Activated CD4-positive, alpha-beta T cell treated with anti-CD3 and anti-CD28 coated beads, Interleukin-2, amount 10 ng/mL, durations not matched to agents 7 days and 5 days (primary cell): ENCODE data around the gene ECE1. TPM values are rescaled to one million over a fixed set of nuclear protein-coding genes. Genes with fewer than 3 reads are reported as not detected.
"Not testable (repeated sequence)": the region's sequence is repeated elsewhere in the genome, so short reads cannot be mapped to it uniquely, and the experiment has no call there.

Experiments used
- CTCF ChIA-PET: fragments of 350-600 bp; sonication (Branson Sonifier 250); formaldehyde crosslinking; loops from one replicate; lab custom pipeline; 2021; ENCODE audit warnings: antibody characterized with exemption; lab: Charles Lee
- POLR2A ChIA-PET: fragments of 350-600 bp; sonication (Branson Sonifier 250); formaldehyde crosslinking; loops from one replicate; lab custom pipeline; 2021; ENCODE audit warnings: antibody characterized with exemption; lab: Charles Lee
- DNase-seq: peaks from one replicate; pipeline ENCODE4 v3.0.0-alpha.2; 2020
- H3K27ac Mint-ChIP-seq: one replicate; pipeline ENCODE4 v1.8.0; 2021; ENCODE audit warnings: mild to moderate bottlenecking, moderate library complexity, mixed read lengths
- H3K27me3 Mint-ChIP-seq: one replicate; pipeline ENCODE4 v1.8.0; 2021; ENCODE audit warnings: mixed read lengths
- H3K36me3 Mint-ChIP-seq: one replicate; pipeline ENCODE4 v1.8.0; 2021; ENCODE audit warnings: low read depth, mixed read lengths
- H3K4me1 Mint-ChIP-seq: one replicate; pipeline ENCODE4 v1.8.0; 2021; ENCODE audit warnings: mixed read lengths
- H3K4me3 Mint-ChIP-seq: one replicate; pipeline ENCODE4 v1.8.0; 2021; ENCODE audit warnings: mild to moderate bottlenecking, moderate library complexity, mixed read lengths
- H3K9me3 Mint-ChIP-seq: one replicate; pipeline ENCODE4 v1.8.0; 2021; ENCODE audit warnings: mixed read lengths
- total RNA-seq, 2 experiments: library from RNA; stranded (reverse); gene quantifications; one replicate each; pipeline ENCODE4 v1.2.3, GENCODE V29; 2021

ECE1 gene
- total RNA-seq, 2 experiments from 2014 or later: 101 to 107 TPM

DNA sequence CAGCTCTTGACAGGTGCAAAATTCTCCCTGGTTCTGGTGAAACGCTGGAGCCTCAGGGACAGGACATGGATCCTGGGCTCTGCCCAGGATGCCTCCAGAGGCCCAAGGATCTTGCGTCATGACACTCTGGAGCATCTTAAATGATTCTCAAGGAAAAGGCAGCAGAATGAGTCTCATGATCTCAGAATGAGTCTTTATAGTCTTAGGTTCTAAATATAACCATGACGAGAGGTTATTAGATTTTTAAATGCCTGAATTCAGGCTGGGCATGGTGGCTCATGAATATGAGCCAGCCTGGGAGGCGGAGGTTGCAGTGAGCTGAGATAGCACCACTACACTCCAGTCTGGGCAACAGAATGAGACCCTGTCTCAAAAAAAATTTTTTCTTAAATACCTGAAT lies 55.5 kb downstream of the ECE1 start:
- H3K27me3 Mint-ChIP-seq: no peaks in the 10 kb centered on the region
- ChIA-PET CTCF (interaction anchor here (1.3 to 4.3 kb wide), 4 partner anchors 13 to 136 kb away, joined by 4 to 24 read pairs (median 8); no protein-coding TSS in a partner anchor), POLR2A (no interaction called here)
- no peaks in the 10 kb centered on the region for H3K4me1 Mint-ChIP-seq
- no peak for DNase-seq
- no peak overlapping the region for H3K4me3 Mint-ChIP-seq
- H3K36me3 Mint-ChIP-seq: peaks cover 34% of the 10 kb centered on the region
- no peaks in the 10 kb centered on the region for H3K9me3 Mint-ChIP-seq
- H3K27ac Mint-ChIP-seq: no peak overlapping the region

DNA sequence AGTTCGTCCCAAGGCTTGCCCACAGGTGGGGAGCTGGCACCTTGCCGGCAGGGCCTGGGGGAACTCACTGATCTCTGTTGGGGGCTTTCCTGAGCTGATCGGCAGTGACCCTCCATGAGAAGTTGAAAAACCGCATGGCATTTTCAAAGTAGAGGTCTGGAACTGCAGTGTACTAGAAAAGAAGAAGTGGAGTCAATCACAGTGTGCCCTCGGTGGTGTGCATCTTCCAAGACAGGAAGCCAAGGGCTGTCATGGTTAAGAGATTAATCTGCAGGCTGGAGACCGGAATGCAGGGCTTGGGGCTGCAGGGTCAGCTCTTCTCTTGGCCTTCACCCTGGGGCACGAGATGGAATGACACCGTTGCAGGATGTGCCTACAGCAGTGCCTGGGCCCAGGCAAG lies 56.8 kb downstream of the ECE1 start:
- DNase-seq: no peak
- Mint-ChIP-seq H3K4me1 (no peaks in the 10 kb centered on the region), H3K27ac (peak overlapping the region; percentile 36), H3K4me3 (no peak overlapping the region), H3K36me3 (peaks cover 34% of the 10 kb centered on the region), H3K27me3 (no peaks in the 10 kb centered on the region), H3K9me3 (no peaks in the 10 kb centered on the region)
- POLR2A ChIA-PET: no interaction called here
- CTCF ChIA-PET: interaction anchor here (0.6 to 4.3 kb wide), 6 partner anchors 12 to 289 kb away, joined by 3 to 24 read pairs (median 4); no protein-coding TSS in a partner anchor

DNA sequence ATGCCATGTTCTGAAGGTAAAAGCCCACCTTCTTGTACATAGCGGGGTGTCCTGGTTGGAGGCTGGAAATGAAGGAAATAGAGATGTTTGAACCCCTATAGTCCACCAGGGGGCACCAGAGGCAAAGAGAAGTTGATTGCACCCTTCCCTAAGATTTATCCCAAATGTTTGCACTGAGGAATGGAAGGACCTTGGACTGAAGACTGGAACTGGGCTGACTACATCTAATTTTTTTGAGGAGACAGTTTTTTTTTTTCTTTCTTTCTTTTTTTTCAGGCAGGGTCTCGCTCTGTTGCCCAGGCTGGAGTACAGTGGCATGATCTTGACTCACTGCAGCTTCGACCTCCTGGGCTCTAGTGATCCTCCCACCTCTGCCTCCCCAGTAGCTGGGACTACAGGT lies 58.2 kb downstream of the ECE1 start:
- POLR2A ChIA-PET: no interaction called here
- no peaks in the 10 kb centered on the region for H3K9me3 Mint-ChIP-seq
- no peaks in the 10 kb centered on the region for H3K27me3 Mint-ChIP-seq
- peak; percentile 44 for DNase-seq
- no peaks in the 10 kb centered on the region for H3K4me1 Mint-ChIP-seq
- CTCF ChIA-PET: interaction anchor here (0.6 to 4.3 kb wide), 9 partner anchors 10 to 405 kb away, joined by 3 to 24 read pairs (median 4); no protein-coding TSS in a partner anchor
- H3K36me3 Mint-ChIP-seq: peaks cover 40% of the 10 kb centered on the region
- H3K4me3 Mint-ChIP-seq: no peak overlapping the region
- peak overlapping the region; percentile 66 for H3K27ac Mint-ChIP-seq

DNA sequence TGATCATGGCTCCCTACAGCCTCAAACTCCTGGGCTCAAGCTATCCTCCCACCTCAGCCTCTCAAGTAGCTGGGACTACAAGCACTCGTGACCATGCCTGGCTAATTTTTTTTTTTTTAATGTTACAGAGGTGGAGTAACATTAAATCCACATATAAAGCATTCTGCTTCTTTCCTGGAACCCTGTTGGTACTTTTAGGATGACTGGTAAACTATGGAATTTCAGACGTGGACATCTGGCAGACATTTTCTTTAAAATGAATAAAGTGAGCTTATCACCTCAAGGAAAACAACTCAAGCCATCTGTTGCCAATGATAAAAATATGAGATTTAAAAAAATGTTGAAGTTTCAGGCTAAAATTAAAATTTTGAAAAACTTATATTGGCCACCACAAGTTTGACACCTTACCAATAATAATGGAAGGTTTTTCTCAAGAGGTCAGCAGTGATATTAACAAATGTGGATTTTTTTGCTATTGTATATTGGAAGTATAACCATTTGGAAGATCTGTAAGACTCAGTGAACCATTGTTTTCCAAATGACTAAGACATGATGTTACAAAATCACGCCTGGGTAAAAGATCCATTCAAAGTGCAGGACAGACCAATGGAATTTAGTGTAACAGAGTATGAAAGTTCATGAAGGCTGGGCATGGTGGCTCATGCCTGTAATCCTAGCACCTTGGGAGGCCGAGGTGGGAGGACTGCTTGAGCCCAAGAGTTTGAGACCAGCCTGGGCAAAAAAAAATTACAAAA lies 60.8 kb downstream of the ECE1 start:
- no peaks in the 10 kb centered on the region for H3K4me1 Mint-ChIP-seq
- peaks cover 34% of the 10 kb centered on the region for H3K36me3 Mint-ChIP-seq
- no peak for DNase-seq
- ChIA-PET POLR2A (no interaction called here), CTCF (interaction anchor here (0.6 to 1.5 kb wide), 4 partner anchors 12 to 304 kb away, joined by 3 to 5 read pairs (median 4); no protein-coding TSS in a partner anchor)
- H3K4me3 Mint-ChIP-seq: no peak overlapping the region
- peak overlapping the region; percentile 9 for H3K27ac Mint-ChIP-seq
- no peaks in the 10 kb centered on the region for H3K9me3 Mint-ChIP-seq
- no peaks in the 10 kb centered on the region for H3K27me3 Mint-ChIP-seq

DNA sequence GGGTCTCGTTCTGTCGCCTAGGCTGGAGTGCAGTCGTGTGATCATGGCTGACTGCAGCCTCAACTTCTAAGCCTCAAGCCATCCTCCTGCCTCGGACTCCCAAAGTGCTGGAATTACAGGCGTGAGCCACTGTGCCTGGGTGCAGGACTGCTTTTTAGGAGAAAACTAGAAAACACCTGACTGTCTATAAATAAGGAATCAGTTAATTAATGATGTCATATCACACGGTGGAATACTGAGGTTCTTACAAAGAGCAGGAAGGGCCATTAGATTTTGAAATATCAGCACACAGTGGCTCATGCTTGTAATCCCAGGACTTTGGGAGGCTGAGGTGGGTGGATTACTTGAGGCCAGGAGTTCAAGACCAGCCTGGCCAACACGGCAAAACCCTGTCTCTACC lies 62.0 kb downstream of the ECE1 start:
- H3K9me3 Mint-ChIP-seq, H3K4me1 Mint-ChIP-seq, POLR2A ChIA-PET, H3K4me3 Mint-ChIP-seq, H3K27ac Mint-ChIP-seq, H3K27me3 Mint-ChIP-seq, DNase-seq: not testable (repeated sequence)
- CTCF ChIA-PET: interaction anchor here (1.5 kb wide), 1 partner anchor 11 kb away, joined by 5 read pairs; no protein-coding TSS in a partner anchor
- peaks cover 38% of the 10 kb centered on the region for H3K36me3 Mint-ChIP-seq

DNA sequence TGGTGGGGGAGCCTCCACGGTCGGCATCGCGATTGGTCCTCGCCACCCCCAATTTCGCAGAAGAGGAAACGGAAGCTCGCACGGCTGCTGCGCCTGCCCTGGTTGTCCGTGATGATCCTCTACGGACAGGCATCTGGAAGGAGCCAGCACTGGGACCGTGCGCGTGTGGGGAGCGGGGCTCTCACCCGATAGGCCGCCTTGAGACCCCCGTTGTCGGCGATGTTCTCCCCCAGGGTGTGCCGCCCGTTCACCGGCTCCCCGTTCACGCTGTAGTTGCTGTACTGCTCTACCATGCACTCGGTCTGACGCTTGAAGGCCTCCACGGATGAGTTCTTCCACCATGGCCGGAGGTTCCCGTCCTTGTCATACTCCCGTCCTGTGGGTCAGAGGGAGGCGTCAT lies 65.2 kb downstream of the ECE1 start:
- Mint-ChIP-seq H3K4me3 (no peak overlapping the region), H3K27me3 (no peaks in the 10 kb centered on the region), H3K36me3 (peaks cover 34% of the 10 kb centered on the region), H3K9me3 (no peaks in the 10 kb centered on the region), H3K27ac (no peak overlapping the region), H3K4me1 (no peaks in the 10 kb centered on the region)
- DNase-seq: no peak
- POLR2A ChIA-PET: no interaction called here
- CTCF ChIA-PET: no interaction called here

DNA sequence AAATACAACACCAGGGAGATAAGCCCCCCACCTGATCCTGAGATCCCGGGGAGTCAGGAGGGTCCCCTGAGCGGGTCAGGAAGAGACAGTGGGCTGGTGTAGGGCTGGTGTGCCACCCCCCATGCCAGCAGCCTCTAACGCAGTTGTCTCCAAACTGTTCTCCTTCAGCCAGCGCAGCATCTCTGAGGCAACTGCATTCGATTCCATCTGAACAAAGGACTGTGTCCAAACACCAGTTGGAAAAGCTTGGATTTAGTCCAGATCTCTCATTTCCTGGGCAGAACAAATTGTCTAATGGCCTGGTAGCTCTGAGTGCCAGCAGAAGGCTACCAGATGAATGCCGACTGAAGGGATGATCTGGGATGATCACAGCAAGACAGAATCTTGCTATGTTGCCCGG lies 69.4 kb downstream of the ECE1 start:
- H3K27me3 Mint-ChIP-seq: no peaks in the 10 kb centered on the region
- peaks cover 30% of the 10 kb centered on the region for H3K36me3 Mint-ChIP-seq
- no peaks in the 10 kb centered on the region for H3K9me3 Mint-ChIP-seq
- no peak overlapping the region for H3K4me3 Mint-ChIP-seq
- DNase-seq: no peak
- H3K4me1 Mint-ChIP-seq: no peaks in the 10 kb centered on the region
- H3K27ac Mint-ChIP-seq: no peak overlapping the region
- CTCF ChIA-PET: interaction anchor here (0.9 to 1.5 kb wide), 3 partner anchors 12 to 148 kb away, joined by 3 read pairs; no protein-coding TSS in a partner anchor
- POLR2A ChIA-PET: no interaction called here

DNA sequence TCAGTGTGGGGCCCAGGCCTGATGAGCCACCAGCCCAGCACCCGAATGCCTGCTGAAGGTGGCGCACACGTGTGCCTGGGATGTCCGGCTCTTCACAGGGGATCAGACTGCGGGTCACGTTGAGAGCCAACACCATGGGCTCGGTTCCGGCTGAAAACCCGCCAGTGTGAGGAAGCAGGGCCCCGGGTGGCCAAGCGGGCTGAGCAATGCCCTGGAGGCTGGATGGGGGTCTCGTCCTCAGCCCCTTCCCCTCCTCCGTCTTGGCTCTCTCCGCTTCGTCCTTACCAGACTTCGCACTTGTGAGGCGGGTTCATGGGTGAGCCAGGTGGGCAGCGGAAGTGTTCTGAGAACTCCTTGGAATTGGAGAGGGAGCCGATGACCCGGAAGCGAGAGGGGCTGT lies 70.6 kb downstream of the ECE1 start:
- H3K4me3 Mint-ChIP-seq: no peak overlapping the region
- no peaks in the 10 kb centered on the region for H3K27me3 Mint-ChIP-seq
- ChIA-PET CTCF (interaction anchor here (0.6 to 1.2 kb wide), 3 partner anchors 11 to 267 kb away, joined by 3 to 4 read pairs (median 3); no protein-coding TSS in a partner anchor), POLR2A (no interaction called here)
- no peaks in the 10 kb centered on the region for H3K9me3 Mint-ChIP-seq
- H3K4me1 Mint-ChIP-seq: no peaks in the 10 kb centered on the region
- peaks cover 30% of the 10 kb centered on the region for H3K36me3 Mint-ChIP-seq
- no peak for DNase-seq
- H3K27ac Mint-ChIP-seq: no peak overlapping the region

DNA sequence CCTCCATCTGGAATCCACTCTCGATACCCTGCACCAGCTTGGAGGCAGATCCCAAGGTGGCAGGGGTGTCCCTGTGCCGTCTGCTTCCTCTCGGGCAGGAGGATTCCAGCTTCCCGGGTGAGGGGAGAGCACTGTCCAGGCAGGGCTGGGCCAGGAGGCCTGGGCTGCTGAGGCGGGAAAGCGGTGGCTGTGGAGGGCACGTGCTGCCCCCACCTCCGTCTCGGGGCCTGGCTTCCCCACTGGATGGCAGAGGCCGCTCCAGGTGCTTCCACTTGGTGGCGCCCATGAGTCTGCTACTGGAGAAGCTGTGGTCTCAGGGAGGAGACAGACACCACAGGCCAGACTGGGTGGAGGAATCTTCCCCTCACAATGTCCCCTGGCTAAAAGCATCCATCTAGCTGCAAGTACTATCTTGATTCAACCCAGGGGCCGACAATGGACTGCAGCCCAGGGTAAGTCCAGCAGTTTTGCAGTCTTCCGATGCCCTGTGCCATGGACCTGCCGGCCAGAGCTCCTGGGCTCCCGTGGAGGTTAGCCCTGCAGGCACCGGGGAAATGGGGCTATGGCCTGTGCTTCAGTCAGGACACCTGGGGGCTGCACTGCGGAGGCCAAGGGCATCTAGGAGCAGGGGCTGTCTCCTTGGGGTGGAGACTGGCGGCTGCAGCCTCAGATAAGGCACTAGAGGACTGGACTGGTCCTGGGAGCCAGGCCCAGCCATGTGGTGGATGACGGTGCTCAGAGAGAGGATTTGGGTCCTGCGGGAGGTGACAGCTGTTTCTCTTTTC lies 72.3 kb downstream of the ECE1 start:
- peak; percentile 46 for DNase-seq
- Mint-ChIP-seq H3K36me3 (peaks cover 20% of the 10 kb centered on the region), H3K27me3 (no peaks in the 10 kb centered on the region), H3K27ac (no peak overlapping the region), H3K4me1 (no peaks in the 10 kb centered on the region), H3K9me3 (no peaks in the 10 kb centered on the region), H3K4me3 (no peak overlapping the region)
- ChIA-PET POLR2A (no interaction called here), CTCF (interaction anchor here (0.6 to 2.8 kb wide), 12 partner anchors 9 to 522 kb away, joined by 3 to 18 read pairs (median 6); no protein-coding TSS in a partner anchor)

DNA sequence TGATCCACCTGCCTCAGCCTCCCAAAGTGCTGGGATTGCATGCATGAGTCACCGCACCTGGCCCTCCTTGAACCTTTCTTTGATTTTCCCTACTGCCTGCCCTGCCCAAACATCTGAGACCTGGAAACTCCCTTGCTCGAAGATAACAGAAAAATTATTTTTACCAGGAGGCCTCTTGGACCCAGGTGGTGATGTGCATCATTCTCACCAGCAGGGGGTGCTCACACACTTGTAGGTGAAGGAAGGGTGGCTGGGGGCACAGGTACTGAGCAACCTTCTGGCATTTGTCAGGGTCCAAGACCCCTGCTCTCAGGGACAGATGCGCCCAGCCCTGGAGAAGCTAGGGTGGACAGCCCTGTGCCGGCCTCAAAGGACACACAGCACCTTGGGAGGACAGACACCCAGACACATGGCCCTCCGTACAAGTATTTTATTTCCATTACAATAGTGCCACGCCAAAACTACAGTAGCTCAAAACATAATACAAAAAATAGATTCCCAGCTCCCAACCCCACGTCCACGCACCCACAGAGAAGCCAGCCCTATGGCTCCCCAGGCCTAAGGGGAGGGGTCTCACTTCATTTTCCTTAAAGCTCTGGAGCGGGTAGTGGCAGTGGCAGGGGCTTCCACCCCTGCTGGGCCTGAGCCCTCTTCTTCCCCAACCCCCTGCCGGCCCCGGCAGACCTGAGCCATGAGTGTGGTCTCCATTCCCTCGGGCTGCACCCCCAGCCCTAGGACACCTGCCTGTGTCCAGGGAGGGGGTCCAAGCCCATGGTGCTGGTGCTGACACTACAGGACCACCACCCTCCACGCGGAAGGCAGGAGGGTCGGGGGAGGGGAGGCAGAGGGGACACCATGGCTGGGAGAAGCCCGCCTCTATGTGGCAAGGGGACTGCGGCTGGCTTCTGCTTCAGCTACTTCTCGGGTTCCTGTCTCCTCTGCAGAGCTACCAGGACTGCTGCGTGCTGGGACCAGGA lies 73.1 kb downstream of the ECE1 start:
- H3K9me3 Mint-ChIP-seq: no peaks in the 10 kb centered on the region
- H3K27ac Mint-ChIP-seq: peak overlapping the region; percentile 46
- no peaks in the 10 kb centered on the region for H3K4me1 Mint-ChIP-seq
- no peaks in the 10 kb centered on the region for H3K27me3 Mint-ChIP-seq
- POLR2A ChIA-PET: no interaction called here
- CTCF ChIA-PET: interaction anchor here (0.6 to 2.8 kb wide), 13 partner anchors 9 to 521 kb away, joined by 3 to 18 read pairs (median 5); no protein-coding TSS in a partner anchor
- DNase-seq: peak; percentile 79
- peaks cover 17% of the 10 kb centered on the region for H3K36me3 Mint-ChIP-seq
- H3K4me3 Mint-ChIP-seq: no peak overlapping the region

DNA sequence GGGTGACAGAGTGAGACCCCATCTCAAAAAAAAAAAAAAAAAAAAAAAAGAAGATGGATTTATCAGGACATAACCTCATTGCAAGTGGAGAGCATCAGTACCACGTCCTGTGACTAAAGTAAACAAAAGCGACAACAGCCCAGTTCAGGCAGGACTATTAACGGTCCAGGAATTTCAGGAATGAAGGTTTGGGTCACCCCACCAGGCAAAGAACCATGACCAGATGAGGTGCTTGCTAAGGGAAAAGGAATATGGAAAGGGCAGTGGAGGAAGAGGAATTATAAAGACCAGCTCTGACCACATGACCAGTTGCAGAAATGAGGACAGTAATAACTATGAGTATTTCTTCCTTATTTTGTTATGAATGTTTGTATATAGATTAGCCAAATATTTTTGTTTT lies 78.1 kb downstream of the ECE1 start:
- no peak for DNase-seq
- Mint-ChIP-seq H3K36me3 (peaks cover 4% of the 10 kb centered on the region), H3K27me3 (no peaks in the 10 kb centered on the region), H3K4me3 (no peak overlapping the region), H3K4me1 (peaks cover 1% of the 10 kb centered on the region), H3K27ac (no peak overlapping the region), H3K9me3 (no peaks in the 10 kb centered on the region)
- CTCF ChIA-PET: interaction anchor here (0.5 to 1.3 kb wide), 2 partner anchors 156 to 309 kb away, joined by 5 read pairs; no protein-coding TSS in a partner anchor
- POLR2A ChIA-PET: no interaction called here
